HG03135 (cell line): ENCODE data around the gene KCTD11.
A peak's percentile ranks its signal among the peaks of the same experiment; 100 is the strongest.

Experiments
- ATAC-seq: cut with Tn5 transposase; IDR thresholded peaks from one replicate; pipeline ENCODE4 v1.9.1; 2021; ENCODE audit warnings: mild to moderate bottlenecking, moderate library complexity; ENCODE audit not compliant: unreplicated experiment

Gene KCTD11

GRCh38 chr17:7403043-7403726 is 51.2 kb downstream of the KCTD11 start:
- ATAC-seq: no peak

- no peak for ATAC-seq
Measured at GRCh38 chr17:7403727-7403976, 51.7 kb downstream of the KCTD11 start.

- ATAC-seq: peak; percentile 91
Measured at GRCh38 chr17:7403977-7404736, 52.2 kb downstream of the KCTD11 start, which contains the start of gene TMEM256. Gene TMEM256 (minus strand): TSS chr17:7404097. CDS start chr17:7404084, 13 bp downstream.
